Erythroblast (primary cell): ENCODE results near the gene EGFL7.

Source experiments
- GATA1 ChIP-seq: IDR thresholded peaks from 2 replicates; pipeline ENCODE4 v1.6.1; 2011; ENCODE audit warnings: low read depth, mild to moderate bottlenecking, control low read depth, low read length, moderate library complexity
- POLR2A ChIP-seq: IDR thresholded peaks from 2 replicates; pipeline ENCODE4 v1.6.1; 2011; ENCODE audit warnings: mild to moderate bottlenecking, low read length

DNA sequence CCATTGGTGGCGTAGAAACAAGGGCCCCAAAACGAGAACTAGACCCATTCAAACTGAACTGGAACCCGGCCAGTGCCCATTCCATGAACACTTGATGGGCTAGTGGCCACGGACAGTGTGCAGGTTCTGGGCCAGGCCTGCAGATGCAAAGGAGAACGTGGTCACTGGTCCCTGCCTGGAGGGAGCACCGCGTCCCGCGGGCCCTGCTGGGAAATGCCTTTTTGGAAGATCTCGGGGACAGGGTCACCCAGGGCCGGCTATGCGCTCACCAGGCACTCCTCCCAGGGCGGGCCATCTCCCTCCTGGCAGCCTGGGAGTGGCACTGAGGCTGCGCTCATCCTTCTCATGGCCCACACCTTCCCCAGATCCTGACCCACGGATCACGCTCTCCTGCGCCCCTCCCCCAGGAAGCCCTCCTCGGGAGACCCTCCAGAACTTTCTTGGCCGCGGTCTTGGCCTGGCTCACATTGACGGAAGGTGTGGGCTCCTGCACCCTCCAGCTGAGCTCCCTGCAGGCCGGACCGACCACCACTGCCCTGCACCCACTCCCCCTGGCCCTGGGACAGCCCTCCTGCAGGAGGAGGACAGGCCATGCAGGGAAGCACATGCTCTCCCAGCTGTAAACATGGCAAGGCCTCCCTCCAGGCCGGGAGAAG, 46.9 kb downstream of the EGFL7 start:
- TF ChIP-seq POLR2A: no peak
- TF ChIP-seq GATA1: no peak
